CD14-positive monocyte (primary cell): Measurements from ENCODE around the gene SLC13A3. TPM values are rescaled to one million over a fixed set of nuclear protein-coding genes. Genes with fewer than 3 reads are reported as not detected.

Experiments used
- DNase-seq, 3 donors: peaks; one replicate each; pipeline ENCODE4 v3.0.0-alpha.2; 2011 to 2022
- H2AFZ ChIP-seq: 2 replicates; pipeline ENCODE4 v1.6.0; 2012; ENCODE audit warnings: mild to moderate bottlenecking, low read depth, low read length, inconsistent platforms; ENCODE audit not compliant: insufficient read depth, poor library complexity, severe bottlenecking
- H3K27ac ChIP-seq, 2 donors: 1 replicate in 1 of 2; 2 replicates in 1 of 2; pipeline ENCODE4 v1.5.1; 2012 to 2013; ENCODE audit warnings: low read length in 2 of 2, control low read depth in 1 of 2, inconsistent platforms in 1 of 2, low read depth in 1 of 2, mild to moderate bottlenecking in 1 of 2
- H3K27me3 ChIP-seq, 2 donors: one replicate each; pipeline versions ENCODE4 v1.6.0 to v1.6.1; 2011 to 2013; ENCODE audit warnings: low read length in 2 of 2; ENCODE audit not compliant: control insufficient read depth in 2 of 2, insufficient read depth in 2 of 2
- H3K36me3 ChIP-seq, 2 donors: replicated peaks in 1 of 2; 1 replicate in 1 of 2; 2 replicates in 1 of 2; pipeline versions ENCODE4 v1.5.1 to v1.6.1; 2012 to 2013; ENCODE audit warnings: low read length in 2 of 2, control low read depth in 1 of 2, inconsistent platforms in 1 of 2, mild to moderate bottlenecking in 1 of 2; ENCODE audit not compliant: insufficient read depth in 2 of 2, control insufficient read depth in 1 of 2
- H3K4me1 ChIP-seq, 2 donors: 1 replicate in 1 of 2; 2 replicates in 1 of 2; pipeline versions ENCODE4 v1.5.1 to v1.6.1; 2012 to 2013; ENCODE audit warnings: low read length in 2 of 2, control low read depth in 1 of 2, inconsistent platforms in 1 of 2, mild to moderate bottlenecking in 1 of 2, moderate library complexity in 1 of 2; ENCODE audit not compliant: insufficient read depth in 2 of 2, control insufficient read depth in 1 of 2
- H3K4me2 ChIP-seq: replicated peaks from 2 replicates; pipeline ENCODE3; 2012; ENCODE audit warnings: low read length, moderate library complexity, mild to moderate bottlenecking; ENCODE audit not compliant: poor library complexity, severe bottlenecking; ENCODE audit errors: extremely low read depth
- H3K4me3 ChIP-seq, 3 experiments: fragments of 200-600 bp in 1 of 3; sonication (generic) in 1 of 3; replicated peaks in 1 of 3; 1 replicate in 2 of 3; 2 replicates in 1 of 3; pipeline ENCODE4 v1.5.1; 2011 to 2013; ENCODE audit warnings: low read length in 3 of 3, mild to moderate bottlenecking in 3 of 3, control low read depth in 2 of 3, low read depth in 2 of 3, inconsistent platforms in 1 of 3, moderate library complexity in 1 of 3
- H3K79me2 ChIP-seq: 2 replicates; pipeline ENCODE4 v1.6.0; 2012; ENCODE audit warnings: mild to moderate bottlenecking, control low read depth, inconsistent platforms, low read length, moderate library complexity; ENCODE audit not compliant: insufficient read depth
- H3K9ac ChIP-seq: 2 replicates; pipeline ENCODE4 v1.6.0; 2017; ENCODE audit warnings: low read length, mild to moderate bottlenecking; ENCODE audit not compliant: insufficient read depth, poor library complexity, severe bottlenecking
- H3K9me3 ChIP-seq, 2 donors: replicated peaks in 1 of 2; 1 replicate in 1 of 2; 2 replicates in 1 of 2; pipeline versions ENCODE4 v1.5.1 to v1.6.1; 2012 to 2013; ENCODE audit warnings: low read length in 2 of 2, control low read depth in 1 of 2; ENCODE audit not compliant: control insufficient read depth in 1 of 2, insufficient read depth in 1 of 2
- H4K20me1 ChIP-seq: 2 replicates; pipeline ENCODE4 v1.6.0; 2012; ENCODE audit warnings: mild to moderate bottlenecking, low read length, control low read depth, moderate library complexity; ENCODE audit not compliant: insufficient read depth
- H3K27ac Mint-ChIP-seq, 7 donors: one replicate each; pipeline ENCODE4 v1.8.0; 2020; ENCODE audit warnings: mild to moderate bottlenecking in 7 of 7, mixed read lengths in 7 of 7, moderate library complexity in 6 of 7, inconsistent platforms in 2 of 7
- H3K27me3 Mint-ChIP-seq, 3 donors: one replicate each; pipeline ENCODE4 v1.8.0; 2021 to 2022; ENCODE audit warnings: low read depth in 3 of 3, mild to moderate bottlenecking in 3 of 3, mixed read lengths in 3 of 3, moderate library complexity in 3 of 3, inconsistent platforms in 1 of 3
- H3K36me3 Mint-ChIP-seq, 2 donors: one replicate each; pipeline ENCODE4 v1.8.0; 2020; ENCODE audit warnings: mixed read lengths in 2 of 2, inconsistent platforms in 1 of 2, mild to moderate bottlenecking in 1 of 2
- H3K4me1 Mint-ChIP-seq: one replicate; pipeline ENCODE4 v1.8.0; 2020; ENCODE audit warnings: mild to moderate bottlenecking, mixed read lengths
- H3K4me3 Mint-ChIP-seq, 2 donors: one replicate each; pipeline ENCODE4 v1.8.0; 2020; ENCODE audit warnings: mild to moderate bottlenecking in 2 of 2, mixed read lengths in 2 of 2, moderate library complexity in 1 of 2
- H3K9me3 Mint-ChIP-seq, 7 donors: one replicate each; pipeline ENCODE4 v1.8.0; 2020 to 2022; ENCODE audit warnings: mixed read lengths in 7 of 7, mild to moderate bottlenecking in 6 of 7, moderate library complexity in 6 of 7, inconsistent platforms in 2 of 7
- WGBS: methylation state at CpG from one replicate; pipeline ENCODE4 v1.1.5; 2013; ENCODE audit warnings: missing lambda C conversion rate; ENCODE audit not compliant: insufficient coverage; 5-methylcytosine and 5-hydroxymethylcytosine counted together
- intact Hi-C, 2 donors: fragments of 100-400 bp; cut with micrococcal nuclease; formaldehyde crosslinking; loops; one replicate each; pipeline versions ENCODE4 v1.15.0 to v1.15.1; 2023
- polyA plus RNA-seq, 3 donors: library from polyadenylated mRNA; depleted of rRNA in 1 of 3; unstranded in 2 of 3; stranded (reverse) in 1 of 3; fragments of 300-500 nt in 2 of 3; fragments of >200 nt in 1 of 3; fragmentation: Illumina TruSeq in 2 of 3; gene quantifications; 1 replicate in 2 of 3; 2 replicates in 1 of 3; pipeline ENCODE4 v1.2.3, GENCODE V29; 2012 to 2021
- TF ChIP-seq, protein P1 (sequence below): fragments of 200-600 bp; IDR thresholded peaks from one replicate; pipeline ENCODE4 v1.8.0; 2022; ENCODE audit warnings: antibody characterized with exemption, mild to moderate bottlenecking

SLC13A3 gene
- polyA plus RNA-seq, 3 donors = 0.04 TPM; not detected in 2

DNA sequence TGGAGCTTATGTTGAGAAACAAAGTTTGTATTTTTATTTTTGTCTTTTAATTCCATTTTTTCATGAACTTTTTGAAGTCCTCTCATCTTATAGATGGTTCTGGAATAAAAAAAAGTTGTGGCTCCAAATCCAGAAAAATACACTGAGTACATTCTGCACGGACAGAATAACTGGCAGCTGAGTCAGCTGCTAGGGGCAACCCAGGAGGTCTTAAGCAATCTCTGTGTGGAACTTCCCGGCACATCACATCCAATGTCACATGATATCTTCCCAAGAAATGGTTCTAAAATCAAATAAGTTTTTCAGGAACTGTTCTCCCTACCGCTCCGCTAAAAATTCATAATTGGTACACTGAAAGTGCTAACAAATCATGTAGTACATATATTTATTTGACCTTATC lies 29.8 kb downstream of the SLC13A3 start:
- no peak overlapping the region for H3K27ac Mint-ChIP-seq
- H3K9me3 ChIP-seq = no peaks in the 10 kb centered on the region
- H3K36me3 ChIP-seq = no peaks in the 10 kb centered on the region
- peaks cover 15 to 17% of the 10 kb centered on the region in 2 donors for H3K27me3 ChIP-seq
- WGBS = 57% methylated on average over 1 of the region's 4 CpGs
- no peak for DNase-seq
- H3K4me1 ChIP-seq = peaks cover 22 to 23% of the 10 kb centered on the region in 2 donors
- H3K9me3 Mint-ChIP-seq = peaks cover 0 to 5% (median 3%) of the 10 kb centered on the region in 7 donors
- H3K27ac ChIP-seq = no peak overlapping the region
- no peak overlapping the region for H3K4me3 Mint-ChIP-seq
- peaks cover 20% of the 10 kb centered on the region for H3K4me1 Mint-ChIP-seq
- TF ChIP-seq, protein P1, sequence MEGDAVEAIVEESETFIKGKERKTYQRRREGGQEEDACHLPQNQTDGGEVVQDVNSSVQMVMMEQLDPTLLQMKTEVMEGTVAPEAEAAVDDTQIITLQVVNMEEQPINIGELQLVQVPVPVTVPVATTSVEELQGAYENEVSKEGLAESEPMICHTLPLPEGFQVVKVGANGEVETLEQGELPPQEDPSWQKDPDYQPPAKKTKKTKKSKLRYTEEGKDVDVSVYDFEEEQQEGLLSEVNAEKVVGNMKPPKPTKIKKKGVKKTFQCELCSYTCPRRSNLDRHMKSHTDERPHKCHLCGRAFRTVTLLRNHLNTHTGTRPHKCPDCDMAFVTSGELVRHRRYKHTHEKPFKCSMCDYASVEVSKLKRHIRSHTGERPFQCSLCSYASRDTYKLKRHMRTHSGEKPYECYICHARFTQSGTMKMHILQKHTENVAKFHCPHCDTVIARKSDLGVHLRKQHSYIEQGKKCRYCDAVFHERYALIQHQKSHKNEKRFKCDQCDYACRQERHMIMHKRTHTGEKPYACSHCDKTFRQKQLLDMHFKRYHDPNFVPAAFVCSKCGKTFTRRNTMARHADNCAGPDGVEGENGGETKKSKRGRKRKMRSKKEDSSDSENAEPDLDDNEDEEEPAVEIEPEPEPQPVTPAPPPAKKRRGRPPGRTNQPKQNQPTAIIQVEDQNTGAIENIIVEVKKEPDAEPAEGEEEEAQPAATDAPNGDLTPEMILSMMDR = no peak
- H3K79me2 ChIP-seq = no peaks in the 10 kb centered on the region
- no peaks in the 10 kb centered on the region for H4K20me1 ChIP-seq
- no peak overlapping the region for H3K4me3 ChIP-seq
- peaks cover 12 to 21% (median 16%) of the 10 kb centered on the region in 3 donors for H3K27me3 Mint-ChIP-seq
- H3K36me3 Mint-ChIP-seq = no peaks in the 10 kb centered on the region
- H2AFZ ChIP-seq = no peak overlapping the region
- no peak overlapping the region for H3K4me2 ChIP-seq
- no peak overlapping the region for H3K9ac ChIP-seq
- intact Hi-C loops = no loop called here

DNA sequence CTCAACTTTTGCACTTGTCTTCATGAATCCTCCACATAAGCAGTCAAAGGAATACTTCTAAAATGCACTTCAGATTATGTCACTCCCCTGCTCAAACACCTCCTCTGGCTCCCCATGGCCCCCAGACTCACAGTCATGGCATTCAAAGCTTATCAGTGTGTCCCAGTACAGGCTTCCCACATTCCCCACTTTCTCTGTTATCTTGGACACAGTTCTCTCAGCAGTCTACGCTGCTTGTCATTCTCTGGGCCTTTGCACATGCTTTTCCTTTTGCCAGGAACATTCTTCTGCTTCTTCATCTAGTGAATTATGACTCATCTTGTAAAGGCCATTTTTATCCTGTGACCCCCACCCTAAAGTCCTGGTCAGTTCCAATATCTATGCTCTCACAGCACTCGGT lies 31.8 kb downstream of the SLC13A3 start:
- Mint-ChIP-seq H3K36me3 (no peaks in the 10 kb centered on the region), H3K9me3 (peaks cover 0 to 5% (median 3%) of the 10 kb centered on the region in 7 donors), H3K27me3 (peaks cover 15 to 28% (median 22%) of the 10 kb centered on the region in 3 donors), H3K4me3 (no peak overlapping the region), H3K4me1 (peaks cover 2% of the 10 kb centered on the region), H3K27ac (no peak overlapping the region)
- peaks cover 2 to 3% of the 10 kb centered on the region in 2 donors for H3K4me1 ChIP-seq
- H3K27me3 ChIP-seq = peaks cover 15 to 17% of the 10 kb centered on the region in 2 donors
- no peak overlapping the region for H3K27ac ChIP-seq
- no peaks in the 10 kb centered on the region for H3K36me3 ChIP-seq
- intact Hi-C loops = no loop called here
- TF ChIP-seq, protein P1 = no peak
- H3K4me3 ChIP-seq = no peak overlapping the region
- H3K79me2 ChIP-seq = no peaks in the 10 kb centered on the region
- no peaks in the 10 kb centered on the region for H4K20me1 ChIP-seq
- H3K9me3 ChIP-seq = no peaks in the 10 kb centered on the region
- H2AFZ ChIP-seq = no peak overlapping the region
- WGBS = 75% methylated on average over 2 of the region's 2 CpGs
- no peak overlapping the region for H3K4me2 ChIP-seq
- no peak for DNase-seq
- no peak overlapping the region for H3K9ac ChIP-seq
